ENCODE data around the gene JCAD. TPM values are rescaled to one million over a fixed set of nuclear protein-coding genes. Genes with fewer than 3 reads are reported as not detected.

JCAD gene
- total and polyA plus RNA-seq, 2 of the 8 experiments (the other 6 are each of a cell fraction or from before 2014, with no cell fraction given) = 0.56 to 5.2 TPM

DNA sequence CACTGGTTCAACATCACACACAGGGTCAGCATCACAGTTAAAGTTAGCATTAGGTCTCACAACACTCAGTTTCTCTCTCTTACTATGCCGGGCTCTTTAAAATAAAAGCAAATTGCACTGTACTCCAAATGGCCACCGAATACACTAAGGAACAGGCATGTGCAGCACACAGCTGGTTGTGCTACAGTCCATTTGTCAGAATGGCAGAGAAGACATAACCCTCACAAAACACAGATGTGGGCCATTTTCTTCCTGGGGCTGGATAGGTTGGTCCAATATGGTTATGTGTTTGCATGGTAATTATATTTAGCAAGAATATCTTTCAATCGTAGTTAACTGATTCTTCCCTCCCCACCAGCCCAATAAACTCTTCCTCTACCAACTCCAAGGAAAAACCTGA is 9.0 kb downstream of the JCAD start:
- Histone ChIP-seq H2BK120ac (replicated peaks; ENCODE audit: low read depth, low read length) (no peak overlapping the region), H4K20me1 (replicated peaks in 1 of 2; ENCODE audit: control insufficient read depth in 1 of 2, insufficient read depth in 2 of 2, low read length in 2 of 2) (no peaks in the 10 kb centered on the region), H3K4me2 (ENCODE audit: insufficient read depth in 1 of 2, low read depth in 2 of 2, low read length in 2 of 2) (no peak overlapping the region), H3K4me1 (replicated peaks in 1 of 4; ENCODE audit: control insufficient read depth in 3 of 4, insufficient read depth in 4 of 4, low read length in 3 of 4) (peaks cover 0 to 4% (median 3%) of the 10 kb centered on the region in 4 experiments; a peak in 2 of 7 replicates), H3K23ac (ENCODE audit: insufficient read length) (no peak overlapping the region), H3K56ac (replicated peaks; ENCODE audit: insufficient read length, low read depth, low read length) (no peak overlapping the region), H3K27ac (ENCODE audit: low read depth, low read length) (no peak overlapping the region), H3K4ac (replicated peaks; ENCODE audit: insufficient read length, low read depth, low read length) (no peak overlapping the region), H2BK15ac (ENCODE audit: low read length) (no peak overlapping the region), H3K9ac (replicated peaks in 1 of 4; ENCODE audit: extremely low read depth in 1 of 4, low read depth in 3 of 4, low read length in 3 of 4) (no peak overlapping the region), H3K79me1 (ENCODE audit: low read depth, low read length) (no peaks in the 10 kb centered on the region), H3K14ac (ENCODE audit: insufficient read length) (no peak overlapping the region), H2BK5ac (ENCODE audit: low read depth, low read length) (no peak overlapping the region), H2BK20ac (ENCODE audit: low read length) (no peak overlapping the region), H3K36me3 (ENCODE audit: control insufficient read depth in 2 of 4, insufficient read depth in 4 of 4, low read length in 3 of 4) (no peaks in the 10 kb centered on the region), H4K8ac (ENCODE audit: extremely low read depth, insufficient read depth, low read length) (no peak overlapping the region), H4K5ac (ENCODE audit: insufficient read length, low read depth, low read length) (no peak overlapping the region), H2AFZ (ENCODE audit: low read length) (no peak overlapping the region), H3K27me3 (replicated peaks in 1 of 4; ENCODE audit: control insufficient read depth in 3 of 4, extremely low read depth in 1 of 4, insufficient read depth in 3 of 4, low read length in 3 of 4) (no peaks in the 10 kb centered on the region; a peak in 1 of 7 replicates), H3K18ac (ENCODE audit: extremely low read depth, low read length) (no peak overlapping the region), H3K4me3 (ENCODE audit: extremely low read depth in 1 of 4, insufficient read depth in 2 of 4, low read depth in 3 of 4, low read length in 4 of 4) (no peak overlapping the region), H2BK12ac (ENCODE audit: low read depth, low read length) (no peak overlapping the region), H2AK5ac (ENCODE audit: low read depth, low read length) (no peak overlapping the region), H3K9me3 (ENCODE audit: insufficient read depth in 2 of 2, low read depth in 1 of 2, low read length in 1 of 2) (no peaks in the 10 kb centered on the region), H3K79me2 (ENCODE audit: control insufficient read depth in 1 of 2, insufficient read depth in 2 of 2, low read length in 2 of 2) (no peaks in the 10 kb centered on the region), H3K23me2 (ENCODE audit: low read depth, low read length) (0 out of 2 replicates have a peak, but pooled peaks cover 1% of the 10 kb centered on the region), H4K91ac (replicated peaks; ENCODE audit: insufficient read length, low read length) (no peak overlapping the region)
- FAIRE-seq (no peak), DNase-seq (ENCODE audit: low read depth in 1 of 2, low spot score in 2 of 2) (no peak)
- WGBS, 2 experiments (ENCODE audit: extremely low coverage in 1 of 2, insufficient coverage in 1 of 2, insufficient read length in 1 of 2, insufficient replicate concordance in 2 of 2, low coverage in 1 of 2, low lambda C conversion rate in 2 of 2, missing lambda C conversion rate in 1 of 2) = 98% methylated on average over 3 of the region's 3 CpGs; no CpG with 5 or more reads in 1 of the 2 experiments
- CTCF ChIA-PET (ENCODE audit: partially characterized antibody) = interaction anchor here (0.7 to 1.2 kb wide), 4 partner anchors 8 to 11 kb away, joined by 3 to 6 read pairs (median 4); partner anchors contain the start of gene JCAD
- POLR2A ChIA-PET (ENCODE audit: partially characterized antibody) = interaction anchor here (0.6 kb wide), 1 partner anchor 14 kb away, joined by 3 read pairs; no protein-coding TSS in a partner anchor
- TF ChIP-seq SP1 (IDR thresholded peaks at IDR 0.05; ENCODE audit: low read depth, low read length) = no peak
